Lung (tissue), 12 donors: ENCODE results near the gene ARMC10. TPM values are rescaled to one million over a fixed set of nuclear protein-coding genes. Genes with fewer than 3 reads are reported as not detected.

Experiments
- ATAC-seq: fragments of 200-7000 bp; cut with Tn5 transposase; one replicate; pipeline ENCODE4 v1.9.1; 2020; ENCODE audit warnings: moderate number of reproducible peaks; ENCODE audit not compliant: insufficient read depth, low FRiP score
- DNase-seq, 3 donors: peaks; one replicate each; pipeline ENCODE4 v3.0.0-alpha.2; 2013 to 2017
- H3K27ac ChIP-seq, 2 donors: one replicate each; pipeline ENCODE4 v1.5.1; 2013; ENCODE audit warnings: mild to moderate bottlenecking in 2 of 2, moderate library complexity in 2 of 2, control low read depth in 1 of 2, inconsistent platforms in 1 of 2, low read depth in 1 of 2, low read length in 1 of 2
- H3K27me3 ChIP-seq, 3 donors: one replicate each; pipeline ENCODE4 v1.5.1; 2013; ENCODE audit warnings: low read length in 2 of 3; ENCODE audit not compliant: control insufficient read depth in 3 of 3, insufficient read depth in 3 of 3
- H3K36me3 ChIP-seq, 4 donors: one replicate each; pipeline ENCODE4 v1.5.1; 2013; ENCODE audit warnings: low read length in 4 of 4, mild to moderate bottlenecking in 1 of 4, moderate library complexity in 1 of 4; ENCODE audit not compliant: control insufficient read depth in 4 of 4, insufficient read depth in 4 of 4
- H3K4me1 ChIP-seq, 5 donors: one replicate each; pipeline ENCODE4 v1.5.1; 2013; ENCODE audit warnings: low read length in 5 of 5, mild to moderate bottlenecking in 2 of 5, moderate library complexity in 1 of 5; ENCODE audit not compliant: control insufficient read depth in 5 of 5, insufficient read depth in 5 of 5
- H3K4me3 ChIP-seq: one replicate; pipeline ENCODE4 v1.5.1; 2013; ENCODE audit warnings: mild to moderate bottlenecking, control low read depth, moderate library complexity
- H3K9ac ChIP-seq, 2 donors: one replicate each; pipeline ENCODE4 v1.5.1; 2013; ENCODE audit warnings: low read length in 2 of 2, control low read depth in 1 of 2; ENCODE audit not compliant: insufficient read depth in 1 of 2
- H3K9me3 ChIP-seq, 4 donors: one replicate each; pipeline ENCODE4 v1.5.1; 2013; ENCODE audit warnings: low read length in 3 of 4, mild to moderate bottlenecking in 1 of 4, moderate library complexity in 1 of 4; ENCODE audit not compliant: control insufficient read depth in 4 of 4, insufficient read depth in 3 of 4
- CTCF ChIP-seq: IDR thresholded peaks from 2 replicates; pipeline ENCODE4 v1.5.1; 2012; ENCODE audit warnings: mild to moderate bottlenecking; ENCODE audit errors: control extremely low read depth, extremely low read depth
- WGBS, 2 donors: extraction: QIAGEN DNeasy Blood & Tissue Kit; methylation state at CpG; one replicate each; pipeline ENCODE4 v1.1.7; 2013; 5-methylcytosine and 5-hydroxymethylcytosine counted together
- polyA plus RNA-seq, 2 donors: library from polyadenylated mRNA; stranded (reverse); fragments of 200-250 nt; gene quantifications; one replicate each; pipeline ENCODE4 v1.2.1, GENCODE V29; 2013
- total RNA-seq, 2 donors: library from RNA; depleted of rRNA in 1 of 2; stranded (reverse); fragments of >200 nt in 1 of 2; gene quantifications; one replicate each; pipeline ENCODE4 v1.2.1, GENCODE V29; 2014 to 2021
- donor health status: control.
- donor health status: control.
- donor health status: Bipolar disorder and iron deficiency.
- donor health status: healthy.
- donor health status: DM: yes; HTN: yes; CAD: no.

ARMC10 gene
- total and polyA plus RNA-seq, 4 donors = 22.2 to 39.4 (median 28.3) TPM

- Histone ChIP-seq H3K27ac (no peak overlapping the region), H3K36me3 (peaks cover 12 to 24% (median 19%) of the 10 kb centered on the region in 4 donors), H3K9me3 (no peaks in the 10 kb centered on the region), H3K4me3 (no peak overlapping the region), H3K9ac (no peak overlapping the region), H3K4me1 (no peaks in the 10 kb centered on the region), H3K27me3 (no peaks in the 10 kb centered on the region)
- no peak for TF ChIP-seq CTCF
- DNase-seq (no peak), ATAC-seq (no peak)
Measured at GRCh38 chr7:103121641-103122040, 46.7 kb downstream of the ARMC10 start.

- no peaks in the 10 kb centered on the region for H3K9me3 ChIP-seq
- no peak for TF ChIP-seq CTCF
- H3K4me1 ChIP-seq = no peaks in the 10 kb centered on the region
- no peaks in the 10 kb centered on the region for H3K27me3 ChIP-seq
- H3K4me3 ChIP-seq = no peak overlapping the region
- WGBS, 2 donors = 59 to 65% methylated on average over 3 of the region's 3 CpGs
- H3K9ac ChIP-seq = no peak overlapping the region
- no peak for ATAC-seq
- no peak for DNase-seq
- no peak overlapping the region for H3K27ac ChIP-seq
- peaks cover 19 to 37% (median 27%) of the 10 kb centered on the region in 4 donors for H3K36me3 ChIP-seq
Measured at GRCh38 chr7:103123529-103123928, 48.6 kb downstream of the ARMC10 start.

- Histone ChIP-seq H3K4me1 (no peaks in the 10 kb centered on the region), H3K4me3 (no peak overlapping the region), H3K27me3 (no peaks in the 10 kb centered on the region), H3K9me3 (no peaks in the 10 kb centered on the region), H3K9ac (no peak overlapping the region), H3K27ac (no peak overlapping the region), H3K36me3 (peaks cover 19 to 37% (median 25%) of the 10 kb centered on the region in 4 donors)
- ATAC-seq (no peak), DNase-seq (no peak)
- 73 to 78% methylated on average over 6 of the region's 6 CpGs for WGBS, 2 donors
- no peak for TF ChIP-seq CTCF
Measured at GRCh38 chr7:103124429-103124979, 49.6 kb downstream of the ARMC10 start.

DNA sequence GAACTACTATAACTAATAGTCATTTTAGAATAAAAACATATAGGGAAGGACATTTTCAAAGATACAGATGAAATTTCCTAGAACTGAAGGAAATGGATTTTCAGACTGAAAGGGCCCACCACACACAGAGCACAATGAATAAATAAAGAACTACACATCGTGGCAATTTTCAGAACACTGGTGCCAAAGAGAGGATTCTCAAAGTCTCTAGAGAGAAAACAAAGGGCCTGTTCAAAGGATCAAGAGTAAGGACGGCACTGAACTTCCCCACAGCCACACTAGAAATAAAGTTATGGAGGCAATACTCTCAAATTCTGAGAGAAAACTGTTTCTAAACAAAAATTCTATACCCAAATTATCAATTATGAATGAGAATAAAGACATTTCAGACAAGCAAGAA lies 52.1 kb downstream of the ARMC10 start:
- H3K4me3 ChIP-seq = no peak overlapping the region
- peaks cover 13 to 30% (median 19%) of the 10 kb centered on the region in 4 donors for H3K36me3 ChIP-seq
- WGBS, 2 donors = 85% methylated on average over 2 of the region's 2 CpGs
- TF ChIP-seq CTCF = no peak
- no peak for ATAC-seq
- no peak overlapping the region for H3K27ac ChIP-seq
- no peaks in the 10 kb centered on the region for H3K4me1 ChIP-seq
- H3K9me3 ChIP-seq = no peaks in the 10 kb centered on the region
- H3K27me3 ChIP-seq = no peaks in the 10 kb centered on the region
- DNase-seq = no peak
- no peak overlapping the region for H3K9ac ChIP-seq
